Esophagus muscularis mucosa (tissue), 4 donors: ENCODE data around the gene SGIP1. TPM values are rescaled to one million over a fixed set of nuclear protein-coding genes. Genes with fewer than 3 reads are reported as not detected.
"Not testable (repeated sequence)": the region's sequence is repeated elsewhere in the genome, so short reads cannot be mapped to it uniquely, and the experiment has no call there.

ENCODE experiments used
- DNase-seq: peaks from one replicate; pipeline ENCODE4 v3.0.0-alpha.2; 2017; ENCODE audit errors: extremely low spot score
- H3K27ac ChIP-seq, 4 donors: fragments of 200-600 bp; sonication (generic); replicated peaks in 1 of 4; 1 replicate in 3 of 4; 2 replicates in 1 of 4; pipeline ENCODE4 v1.5.1; 2016 to 2019; ENCODE audit warnings: mild to moderate bottlenecking in 1 of 4
- H3K27me3 ChIP-seq, 4 donors: fragments of 200-600 bp; sonication (generic); one replicate each; pipeline versions ENCODE4 v1.5.1 to v1.6.0; 2016 to 2019
- H3K36me3 ChIP-seq, 4 donors: fragments of 200-600 bp; sonication (generic); one replicate each; pipeline ENCODE4 v1.5.1; 2016 to 2019
- H3K4me1 ChIP-seq, 4 donors: fragments of 200-600 bp; sonication (generic); one replicate each; pipeline ENCODE4 v1.5.1; 2016 to 2019
- H3K4me3 ChIP-seq, 4 donors: fragments of 200-600 bp; sonication (generic); 1 replicate in 2 of 4; 2 replicates in 2 of 4; pipeline ENCODE4 v1.5.1; 2016 to 2019; ENCODE audit warnings: mild to moderate bottlenecking in 4 of 4, moderate library complexity in 1 of 4
- H3K9me3 ChIP-seq, 4 donors: fragments of 200-600 bp; sonication (generic); 1 replicate in 3 of 4; 2 replicates in 1 of 4; pipeline ENCODE4 v1.5.1; 2016 to 2019
- CTCF ChIP-seq, 3 experiments: fragments of 200-600 bp in 2 of 3; fragments of 450-650 bp in 1 of 3; sonication (generic) in 2 of 3; IDR thresholded peaks; one replicate each; pipeline ENCODE4 v1.5.1; 2017 to 2019; ENCODE audit warnings: antibody characterized with exemption in 3 of 3, mild to moderate bottlenecking in 2 of 3, moderate library complexity in 1 of 3
- EP300 ChIP-seq: sonication (generic); formaldehyde crosslinking; IDR thresholded peaks from one replicate; pipeline ENCODE4 v1.6.1; 2017; ENCODE audit warnings: antibody characterized with exemption
- POLR2A ChIP-seq: fragments of 450-650 bp; IDR thresholded peaks from one replicate; pipeline ENCODE4 v1.6.1; 2017; ENCODE audit warnings: antibody characterized with exemption, moderate library complexity, mild to moderate bottlenecking, low read depth
- POLR2AphosphoS5 ChIP-seq, 2 donors: sonication (generic); formaldehyde crosslinking; IDR thresholded peaks; one replicate each; pipeline ENCODE4 v1.6.1; 2017; ENCODE audit warnings: antibody characterized with exemption in 2 of 2
- WGBS: methylation state at CpG from one replicate; pipeline ENCODE4 v1.1.5; 2018; 5-methylcytosine and 5-hydroxymethylcytosine counted together
- intact Hi-C: fragments of 100-400 bp; cut with DNase I; formaldehyde crosslinking; loops from one replicate; pipeline ENCODE4 v1.15.1; 2023
- small RNA-seq, 3 donors: library from RNA; depleted of rRNA; stranded (forward); fragments of <200 nt; gene quantifications; one replicate each; pipeline ENCODE3, GENCODE V24; 2016
- total RNA-seq, 4 donors: library from RNA; depleted of rRNA; stranded (reverse); fragments of >200 nt; gene quantifications; one replicate each; pipeline versions ENCODE4 v1.1.0 to v1.2.1, GENCODE V29; 2016

The SGIP1 gene
- total RNA-seq, 4 donors from 2014 or later: 9.1 to 16.2 (median 11.8) TPM

- WGBS: 81% methylated on average over 6 of the region's 6 CpGs
Observed at GRCh38 chr1:66788231-66788939, 254.4 kb downstream of the SGIP1 start.

GRCh38 chr1:66791621-66792610 is 258.0 kb downstream of the SGIP1 start:
- DNase-seq: no peak
- 89% methylated on average over 5 of the region's 5 CpGs for WGBS
- H3K4me3 ChIP-seq: no peak overlapping the region
- intact Hi-C loops: no loop called here
- H3K9me3 ChIP-seq: no peaks in the 10 kb centered on the region
- no peak overlapping the region for H3K27ac ChIP-seq
- no peaks in the 10 kb centered on the region for H3K4me1 ChIP-seq
- H3K27me3 ChIP-seq: no peaks in the 10 kb centered on the region
- TF ChIP-seq CTCF (IDR thresholded peaks at IDR 0.05) (no peak), POLR2AphosphoS5 (IDR thresholded peaks at IDR 0.05) (no peak), EP300 (no peak), POLR2A (no peak)
- H3K36me3 ChIP-seq: no peaks in the 10 kb centered on the region

More at GRCh38 chr1:66788231-66788939, 254.4 kb downstream of the SGIP1 start:
- H3K4me3 ChIP-seq: no peak overlapping the region
- H3K27me3 ChIP-seq: no peaks in the 10 kb centered on the region
- intact Hi-C loops: no loop called here
- H3K27ac ChIP-seq: no peak overlapping the region
- TF ChIP-seq POLR2AphosphoS5 (IDR thresholded peaks at IDR 0.05) (no peak), EP300 (no peak), POLR2A (no peak), CTCF (IDR thresholded peaks at IDR 0.05) (no peak)
- no peaks in the 10 kb centered on the region for H3K36me3 ChIP-seq
- H3K9me3 ChIP-seq: no peaks in the 10 kb centered on the region
- DNase-seq: no peak
- no peaks in the 10 kb centered on the region for H3K4me1 ChIP-seq

GRCh38 chr1:66795839-66796238 is 261.9 kb downstream of the SGIP1 start:
- H3K4me1 ChIP-seq, H3K27me3 ChIP-seq, intact Hi-C loops, H3K36me3 ChIP-seq, H3K9me3 ChIP-seq, H3K4me3 ChIP-seq, DNase-seq, H3K27ac ChIP-seq: not testable (repeated sequence)
- WGBS: 97% methylated on average over 2 of the region's 2 CpGs

Small RNA genes lying within 50 kb of the gene (small RNA-seq; reads per million reads assigned to genes)
- 0 to 0.34 (median 0.08) reads per million in 3 donors for gene MIR3117

Other genes starting within 250 kb of the SGIP1 start
- gene DYNLT5, start 218.3 kb downstream of the SGIP1 start, total RNA-seq: 1 to 10 TPM; 1.2 to 3.1 (median 1.7) TPM